DOHH2 (cell line): ENCODE data around the gene RAP1GDS1.

Experiments
- EZH2phosphoT487 ChIP-seq: fragments of 200-600 bp; sonication (generic); IDR thresholded peaks from 2 replicates; pipeline ENCODE4 v1.6.1; 2017; ENCODE audit warnings: borderline replicate concordance, mild to moderate bottlenecking, antibody characterized with exemption, low read length, moderate library complexity, mixed read lengths
- TF ChIP-seq, protein P1 (sequence below): fragments of 200-600 bp; sonication (generic); IDR thresholded peaks from one replicate; pipeline ENCODE4 v1.5.1; 2014; ENCODE audit warnings: antibody characterized with exemption, mild to moderate bottlenecking, low read depth, low read length; ENCODE audit not compliant: poor library complexity, severe bottlenecking

DNA sequence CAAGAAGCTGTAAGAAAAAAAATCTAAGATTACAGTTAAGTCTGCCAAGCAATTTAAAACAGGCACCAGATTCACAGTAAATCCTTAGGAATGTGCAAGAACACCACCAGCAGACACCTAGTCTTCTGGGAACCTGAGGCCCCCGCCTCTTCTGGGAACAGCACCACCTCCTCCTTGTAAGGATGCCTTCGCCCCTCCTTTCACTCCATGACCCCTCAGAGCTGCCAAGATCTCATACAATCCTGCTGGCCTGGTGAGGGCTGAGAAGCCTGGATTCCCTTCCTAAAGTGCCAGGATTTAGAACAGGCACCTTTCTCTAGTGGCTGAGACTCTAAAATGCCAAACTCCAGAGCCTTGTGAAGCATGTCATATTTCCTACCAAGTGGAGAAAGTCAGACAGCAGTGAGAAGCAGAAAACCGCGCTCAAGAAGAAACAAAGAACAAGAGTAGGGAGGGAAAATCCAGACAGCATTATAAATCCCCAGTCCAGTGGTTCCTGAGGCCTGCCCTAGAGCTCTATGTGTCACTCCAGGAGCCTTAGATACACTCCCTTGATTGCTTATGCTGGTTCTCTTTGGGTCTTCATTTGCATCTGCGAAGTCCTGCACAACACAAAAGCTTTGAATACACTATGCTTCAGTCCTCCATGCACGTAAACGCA is 230.8 kb downstream of the RAP1GDS1 start:
- TF ChIP-seq, protein P1, sequence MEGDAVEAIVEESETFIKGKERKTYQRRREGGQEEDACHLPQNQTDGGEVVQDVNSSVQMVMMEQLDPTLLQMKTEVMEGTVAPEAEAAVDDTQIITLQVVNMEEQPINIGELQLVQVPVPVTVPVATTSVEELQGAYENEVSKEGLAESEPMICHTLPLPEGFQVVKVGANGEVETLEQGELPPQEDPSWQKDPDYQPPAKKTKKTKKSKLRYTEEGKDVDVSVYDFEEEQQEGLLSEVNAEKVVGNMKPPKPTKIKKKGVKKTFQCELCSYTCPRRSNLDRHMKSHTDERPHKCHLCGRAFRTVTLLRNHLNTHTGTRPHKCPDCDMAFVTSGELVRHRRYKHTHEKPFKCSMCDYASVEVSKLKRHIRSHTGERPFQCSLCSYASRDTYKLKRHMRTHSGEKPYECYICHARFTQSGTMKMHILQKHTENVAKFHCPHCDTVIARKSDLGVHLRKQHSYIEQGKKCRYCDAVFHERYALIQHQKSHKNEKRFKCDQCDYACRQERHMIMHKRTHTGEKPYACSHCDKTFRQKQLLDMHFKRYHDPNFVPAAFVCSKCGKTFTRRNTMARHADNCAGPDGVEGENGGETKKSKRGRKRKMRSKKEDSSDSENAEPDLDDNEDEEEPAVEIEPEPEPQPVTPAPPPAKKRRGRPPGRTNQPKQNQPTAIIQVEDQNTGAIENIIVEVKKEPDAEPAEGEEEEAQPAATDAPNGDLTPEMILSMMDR = no peak
- TF ChIP-seq EZH2phosphoT487 = no peak
